GM18861 (cell line): Measurements from ENCODE around the gene AGPS.

Experiments
- ATAC-seq: cut with Tn5 transposase; IDR thresholded peaks from one replicate; pipeline ENCODE4 v1.9.1; 2021; ENCODE audit not compliant: unreplicated experiment

The AGPS gene

GRCh38 chr2:177525351-177525924 lies 132.9 kb downstream of the AGPS start:
- no peak for ATAC-seq

DNA sequence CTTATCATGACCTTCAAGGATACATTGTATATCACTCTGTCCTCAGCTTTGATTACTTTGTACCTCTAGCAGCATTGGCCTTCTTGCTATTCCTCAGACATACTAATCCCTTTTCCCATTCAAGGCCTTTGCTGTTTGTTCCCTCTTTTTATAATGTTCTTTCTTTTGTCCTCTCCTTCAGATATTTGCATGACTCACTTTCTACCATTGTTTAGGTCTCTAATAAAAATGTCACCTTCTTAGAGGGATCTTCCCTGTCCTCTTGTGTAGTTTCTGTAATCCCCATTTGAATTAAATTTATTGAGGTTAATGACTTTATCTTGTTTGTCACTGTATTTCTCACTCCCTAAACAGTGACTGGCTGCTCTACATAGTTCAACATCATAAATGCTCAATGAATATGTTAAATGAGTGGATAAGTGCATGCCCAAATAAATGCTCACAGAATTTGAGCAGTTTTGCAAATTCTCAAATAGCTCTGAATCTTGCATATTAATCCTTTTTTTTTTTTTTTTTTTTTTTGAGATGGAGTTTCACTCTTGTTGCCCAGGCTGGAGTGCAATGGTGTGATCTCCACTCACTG lies 135.9 kb downstream of the AGPS start:
- no peak for ATAC-seq

- ATAC-seq = no peak
Observed at GRCh38 chr2:177529166-177529565, 136.6 kb downstream of the AGPS start.

DNA sequence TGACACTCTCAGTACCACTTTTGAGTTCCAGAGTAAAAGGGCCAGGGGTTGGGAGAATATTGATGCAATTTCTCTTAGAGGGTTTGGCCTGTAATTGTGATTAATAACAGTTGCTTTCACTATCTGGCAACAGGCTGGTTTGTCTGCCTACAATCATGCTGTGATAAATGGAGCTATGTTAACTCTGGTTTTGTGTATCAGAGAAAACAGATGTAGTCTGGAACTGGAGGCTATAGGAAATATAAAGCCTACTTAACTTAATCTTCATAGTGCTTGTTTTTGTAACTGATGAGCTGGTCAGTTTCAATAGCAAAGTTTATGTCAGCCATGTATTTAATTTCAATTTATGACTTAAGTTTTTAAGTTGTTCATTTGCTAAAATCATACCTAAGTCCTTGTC lies 138.0 kb downstream of the AGPS start:
- no peak for ATAC-seq

- ATAC-seq = no peak
Observed at GRCh38 chr2:177531706-177532105, 139.1 kb downstream of the AGPS start.

DNA sequence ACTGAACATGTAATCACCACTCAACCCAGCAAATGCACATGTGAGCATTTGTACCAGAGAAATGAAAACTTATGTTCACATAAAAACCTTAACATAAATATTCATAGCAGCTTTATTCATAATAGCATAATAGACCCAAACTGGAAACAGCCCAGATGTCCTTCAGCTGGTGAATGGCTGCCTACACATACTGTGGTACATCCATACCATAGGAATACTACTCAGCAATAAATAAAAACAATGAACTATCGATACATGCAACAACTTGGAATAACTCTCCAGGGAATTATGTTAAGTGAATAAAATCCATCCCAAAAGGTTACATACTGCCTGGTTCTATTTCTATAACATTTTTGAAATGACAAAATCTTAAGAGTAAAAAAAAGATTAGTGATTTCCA lies 140.0 kb downstream of the AGPS start:
- ATAC-seq = no peak

DNA sequence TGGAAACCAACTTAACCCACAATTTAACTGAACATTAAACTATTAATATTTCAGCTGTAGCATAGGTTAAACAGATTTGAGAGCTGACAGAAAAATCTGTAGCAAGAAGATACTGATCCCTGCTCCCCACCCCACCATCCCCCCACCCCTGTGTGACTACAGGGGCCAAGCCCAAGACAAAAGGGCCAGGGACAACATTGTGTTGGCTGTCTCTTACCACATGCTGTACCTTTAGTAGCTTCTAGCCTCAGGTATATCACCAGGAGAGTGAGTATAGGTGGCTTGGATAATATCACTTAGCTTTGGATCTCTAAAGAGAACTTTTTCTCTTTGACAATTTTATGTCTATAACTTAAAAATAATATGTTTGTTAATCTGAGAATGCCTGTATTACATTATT lies 140.7 kb downstream of the AGPS start:
- no peak for ATAC-seq

DNA sequence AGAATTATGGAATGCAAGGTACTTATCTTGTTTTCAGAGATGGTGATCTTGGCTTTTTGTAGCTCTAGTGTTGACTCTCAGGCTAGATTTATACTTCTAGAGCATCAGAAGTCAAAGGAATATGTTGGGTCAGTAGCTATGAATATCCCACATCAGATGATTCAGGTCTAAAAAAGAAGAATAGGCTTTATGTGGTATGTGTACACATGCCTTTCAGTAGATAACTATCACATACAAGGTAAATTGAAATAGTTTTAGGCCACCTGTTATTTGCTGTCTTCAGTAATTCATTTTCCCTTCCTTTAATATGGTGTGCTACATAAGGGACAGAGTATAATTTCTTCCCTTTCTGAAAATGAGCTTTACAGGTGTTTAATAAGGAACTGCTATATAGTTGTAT lies 142.4 kb downstream of the AGPS start:
- ATAC-seq = no peak

DNA sequence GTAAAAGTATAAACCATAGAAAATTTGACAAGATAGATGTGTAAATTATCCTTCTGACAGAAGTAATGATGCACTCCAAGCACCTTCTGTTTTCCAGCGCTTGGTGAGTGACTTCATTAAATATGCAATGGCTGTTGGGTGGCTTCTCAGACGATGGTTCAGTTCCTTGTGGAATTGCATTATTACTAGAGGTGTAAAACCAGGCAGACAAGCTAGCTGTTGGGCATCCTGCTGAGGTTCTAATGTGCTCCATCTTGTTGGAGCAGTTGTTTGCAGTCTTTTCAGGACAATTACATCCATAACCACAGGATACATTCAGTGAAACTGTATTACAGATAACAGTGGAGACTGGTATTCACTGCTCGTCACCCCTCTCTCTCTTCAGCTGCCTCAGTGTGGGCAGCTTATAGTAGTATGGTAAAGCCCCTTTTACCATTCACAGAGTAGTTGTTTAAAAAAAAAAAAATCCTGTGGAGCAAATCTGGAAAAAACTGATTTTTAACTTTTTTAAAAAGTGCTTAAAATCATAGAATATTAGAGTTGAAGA lies 143.5 kb downstream of the AGPS start:
- no peak for ATAC-seq

DNA sequence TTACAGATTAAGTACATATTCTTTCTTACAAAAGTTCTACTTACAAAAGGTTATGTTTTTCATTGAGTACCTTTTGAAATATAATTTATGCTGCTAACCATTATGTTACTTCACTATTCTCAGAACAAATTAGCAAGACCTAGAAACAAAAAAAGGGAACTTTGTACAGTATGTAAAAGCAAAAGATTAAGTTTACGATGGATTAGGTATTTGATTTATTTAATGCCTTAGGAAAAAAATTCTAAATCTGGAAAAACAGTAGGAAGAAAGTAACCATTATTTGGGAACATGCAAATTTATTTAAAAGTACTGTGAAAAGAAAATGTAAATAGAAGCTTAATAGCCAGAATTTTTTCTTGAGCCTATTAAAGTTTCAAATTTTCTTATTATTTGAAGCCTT lies 144.6 kb downstream of the AGPS start:
- no peak for ATAC-seq

DNA sequence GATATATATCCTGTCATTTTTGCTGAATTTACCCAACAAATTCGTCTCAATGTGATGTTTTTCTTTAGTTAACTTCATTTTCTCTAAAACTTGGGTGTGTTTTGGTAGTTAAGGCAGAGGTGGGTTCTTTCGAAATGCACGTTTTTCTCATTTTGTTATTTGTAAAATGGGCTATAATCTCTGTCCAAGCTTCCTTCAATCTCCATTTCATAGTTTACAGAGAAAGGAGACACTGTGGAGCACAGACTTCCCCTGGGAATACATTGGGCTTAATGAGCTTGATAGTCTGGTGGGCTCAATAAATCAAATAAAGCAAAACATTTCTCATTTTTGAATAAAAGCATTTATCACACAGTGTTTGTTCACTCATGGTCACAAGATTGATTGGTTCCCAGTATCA lies 145.1 kb downstream of the AGPS start:
- ATAC-seq = no peak

- no peak for ATAC-seq
Observed at GRCh38 chr2:177538323-177538722, 145.8 kb downstream of the AGPS start.

DNA sequence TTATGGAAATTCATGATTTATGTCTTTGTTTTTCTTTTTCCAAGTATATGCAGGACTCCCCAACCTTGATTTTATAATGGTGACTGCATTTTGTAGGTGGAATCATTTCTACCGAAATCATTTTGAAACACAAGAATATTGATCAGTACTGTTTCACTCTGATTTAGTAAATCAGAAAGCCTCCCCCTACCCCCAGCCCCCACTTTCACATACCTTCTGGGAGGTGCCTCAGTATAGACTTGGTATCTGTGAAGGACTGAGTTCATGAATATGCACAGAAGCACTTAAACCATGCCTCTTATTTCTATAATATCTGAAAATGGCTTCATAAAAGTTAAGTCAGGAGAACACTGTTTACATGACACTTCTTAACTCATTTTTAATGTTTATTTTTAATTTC lies 147.7 kb downstream of the AGPS start:
- no peak for ATAC-seq

DNA sequence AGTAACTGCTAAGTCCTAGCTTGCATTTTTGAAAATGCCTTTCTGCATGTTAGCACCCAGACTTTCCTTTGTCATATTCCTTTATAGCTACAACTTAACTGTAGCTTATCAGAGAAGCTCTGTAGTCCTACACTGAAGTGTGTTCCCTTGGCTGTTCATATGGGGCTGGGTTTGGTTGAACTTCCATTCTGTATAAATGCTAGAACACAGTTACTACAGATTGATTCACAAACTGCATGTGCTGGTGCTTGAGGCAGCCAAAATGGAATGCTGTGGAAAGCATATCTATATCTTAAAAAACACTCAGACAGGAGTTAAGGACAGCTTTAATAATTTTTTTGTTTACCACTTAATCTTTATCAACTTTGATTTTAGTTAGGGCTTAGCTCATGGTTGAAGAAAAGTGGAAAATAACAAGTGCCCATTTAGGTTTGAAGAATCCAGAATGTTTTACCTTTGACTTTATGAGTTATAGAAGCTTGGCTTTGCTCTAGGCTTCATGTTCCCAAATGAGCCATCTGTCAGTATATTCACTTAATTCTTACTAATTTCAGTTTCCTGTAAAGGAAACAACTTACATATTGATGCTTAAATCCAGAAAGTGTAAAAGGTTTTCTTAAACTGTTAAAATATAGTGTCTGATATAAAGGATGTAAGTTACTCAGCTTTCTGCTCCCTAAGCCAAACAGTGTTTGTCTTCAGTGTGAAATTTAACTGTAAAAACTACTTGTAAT lies 148.9 kb downstream of the AGPS start:
- ATAC-seq = no peak

DNA sequence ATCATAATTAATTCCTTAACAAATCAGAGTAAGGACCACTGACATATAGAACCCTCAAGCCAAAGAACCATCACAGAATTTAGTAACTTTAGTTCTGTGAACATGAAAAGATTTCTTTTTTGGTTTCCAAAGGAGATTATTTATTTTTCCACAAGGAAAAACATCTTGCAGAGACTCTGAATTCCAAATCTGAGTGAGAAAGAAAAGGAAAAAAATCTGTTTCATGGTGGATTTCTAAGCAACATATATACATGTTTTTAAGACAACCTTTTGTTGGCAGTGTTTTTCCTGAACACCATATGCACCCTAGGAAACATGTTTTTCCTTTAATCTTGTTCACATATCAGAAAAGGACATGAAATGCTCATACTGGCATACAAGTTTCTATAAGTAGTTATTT lies 149.8 kb downstream of the AGPS start:
- no peak for ATAC-seq

DNA sequence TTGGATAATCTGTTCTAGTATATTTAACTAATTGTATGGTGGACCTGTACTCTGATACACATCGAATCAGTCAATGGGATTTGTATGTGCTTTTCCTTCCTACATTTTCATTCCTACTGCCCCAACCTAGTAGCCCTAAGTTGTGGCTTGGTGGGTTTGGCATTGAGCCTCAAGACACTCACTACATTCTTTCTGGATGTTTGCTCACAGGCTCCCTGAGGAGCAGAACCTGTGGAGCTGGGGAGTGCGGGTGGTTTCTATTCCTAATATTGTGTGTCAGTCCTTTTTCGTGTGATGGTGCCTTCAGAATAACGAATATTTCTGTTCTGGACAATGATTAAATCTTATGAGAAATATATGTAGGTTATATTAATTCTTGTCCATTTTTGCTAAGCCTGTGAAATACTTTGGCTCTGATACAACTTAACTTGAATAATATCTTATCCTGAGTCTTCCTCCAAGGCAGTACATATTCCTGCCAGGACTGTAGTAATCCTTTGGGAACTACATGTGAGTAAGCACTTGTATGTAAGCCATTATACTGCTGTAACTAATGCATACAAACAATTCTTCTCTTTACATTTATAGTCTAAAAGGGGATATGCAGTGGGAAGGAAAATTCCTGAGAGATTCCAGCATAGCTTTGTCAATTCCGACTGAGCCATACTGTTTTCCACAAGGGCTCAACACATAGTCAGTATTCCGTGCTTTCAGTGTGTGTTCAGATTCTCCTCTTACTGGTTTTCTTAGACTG lies 150.6 kb downstream of the AGPS start:
- no peak for ATAC-seq

- ATAC-seq = no peak
Observed at GRCh38 chr2:177545143-177545542, 152.6 kb downstream of the AGPS start.

DNA sequence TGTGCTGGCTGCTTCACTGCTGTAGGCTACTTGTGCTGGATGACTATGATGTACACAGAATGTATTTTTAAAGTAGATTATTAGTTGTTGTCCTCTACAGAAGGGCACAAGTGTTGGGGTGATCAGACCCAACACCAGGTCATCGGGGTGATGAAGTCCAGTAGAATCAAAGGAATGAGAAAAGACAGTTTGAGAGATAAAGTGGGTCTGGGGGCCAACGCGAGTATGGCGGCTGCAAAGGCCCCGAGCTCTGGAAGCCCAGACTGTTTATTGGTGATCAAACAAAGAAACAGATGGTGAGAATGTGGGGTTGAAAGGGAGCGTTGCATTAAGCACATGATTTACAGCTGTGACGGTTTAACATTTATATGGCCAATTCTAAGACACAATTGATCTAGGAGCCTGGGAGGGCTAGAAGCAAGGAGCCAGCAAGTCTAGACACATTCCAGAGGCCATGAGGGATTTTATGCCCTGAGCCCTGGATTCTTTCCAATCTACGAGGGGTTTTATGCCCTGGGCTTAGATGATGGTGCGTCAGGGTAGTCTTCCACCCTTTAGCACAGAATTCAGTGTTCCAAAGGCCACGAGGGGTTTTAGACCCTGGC lies 153.5 kb downstream of the AGPS start:
- ATAC-seq = no peak

DNA sequence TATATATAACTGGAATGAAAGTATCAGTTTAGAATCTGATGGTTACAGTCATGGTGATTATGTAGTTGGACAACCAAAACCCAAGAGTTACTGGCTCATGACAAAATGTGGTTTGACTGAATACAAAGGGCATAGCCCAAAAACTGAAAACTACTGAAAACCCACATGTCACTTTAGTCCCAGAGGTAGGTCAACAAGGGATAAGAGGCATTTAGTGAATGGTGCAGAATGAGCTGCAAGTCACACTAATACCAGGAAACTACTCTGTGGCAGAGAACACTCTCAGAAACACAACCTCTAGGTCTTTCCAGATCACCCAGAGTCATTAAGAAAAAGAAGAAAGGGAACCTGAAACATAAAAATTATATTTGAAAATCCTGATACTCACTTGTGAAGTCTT lies 154.5 kb downstream of the AGPS start:
- peak; percentile 96 for ATAC-seq

DNA sequence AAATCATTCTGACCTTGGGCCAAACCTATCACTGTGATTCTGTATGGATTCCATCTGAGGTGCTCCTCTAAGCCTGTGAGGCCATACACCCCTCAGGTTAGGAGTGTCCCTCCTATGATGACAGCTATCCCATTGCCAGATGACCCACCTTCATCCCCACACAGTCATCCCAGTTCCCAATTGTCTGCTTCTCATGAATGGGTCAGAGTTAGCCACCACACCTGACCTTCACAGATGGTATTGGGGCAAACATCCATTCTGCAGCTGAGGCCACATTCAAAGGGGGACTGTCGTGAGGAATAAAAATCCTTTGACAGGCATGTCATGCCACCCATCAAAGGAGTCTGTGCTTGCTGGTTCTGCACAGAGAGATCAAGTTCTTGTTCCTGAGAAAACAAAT lies 155.2 kb downstream of the AGPS start:
- ATAC-seq = no peak

DNA sequence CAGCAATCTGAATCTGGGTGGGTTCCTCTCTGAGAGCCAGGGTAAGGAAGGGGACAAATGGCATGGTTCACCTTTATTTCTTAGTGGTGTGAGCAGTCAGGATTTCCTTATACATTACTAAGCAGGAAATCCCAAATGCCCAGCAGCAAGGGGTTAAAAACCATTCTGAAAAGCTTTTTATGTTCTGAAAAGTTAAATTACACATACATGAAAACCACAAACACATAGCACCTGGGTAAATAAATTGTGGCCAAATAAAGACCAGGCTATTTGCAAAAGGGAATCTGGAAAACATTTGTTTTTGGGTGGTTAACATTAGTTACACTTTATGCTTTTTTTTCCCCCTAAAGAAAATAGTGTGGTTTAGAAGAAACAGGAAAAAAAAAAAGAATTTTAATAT lies 156.1 kb downstream of the AGPS start:
- no peak for ATAC-seq
